ENCODE measurements around the gene MACROD1.

MACROD1 gene

DNA sequence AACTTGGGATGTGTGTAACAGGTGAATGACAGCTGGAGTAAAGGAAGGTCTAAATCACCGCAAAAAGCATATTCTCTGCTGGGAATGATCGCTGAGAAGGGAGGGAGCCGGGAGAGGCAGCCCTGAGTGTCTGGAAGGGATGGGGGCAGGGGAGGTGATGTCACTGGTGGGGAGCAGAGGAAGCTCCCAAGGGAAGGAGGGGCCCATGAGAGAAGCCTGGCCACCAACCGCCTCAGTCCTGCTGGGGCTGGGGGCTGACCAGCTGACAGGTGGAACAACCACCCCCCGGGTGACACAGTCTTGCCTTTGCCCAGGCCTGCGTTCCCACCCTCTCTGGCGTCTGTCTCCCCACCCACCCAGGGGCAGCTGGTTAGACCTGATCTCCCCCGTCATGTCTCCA lies 136.1 kb downstream of the MACROD1 start:
- DNase-seq (ENCODE audit: low read depth), result no peak
- TF ChIP-seq, protein P1, sequence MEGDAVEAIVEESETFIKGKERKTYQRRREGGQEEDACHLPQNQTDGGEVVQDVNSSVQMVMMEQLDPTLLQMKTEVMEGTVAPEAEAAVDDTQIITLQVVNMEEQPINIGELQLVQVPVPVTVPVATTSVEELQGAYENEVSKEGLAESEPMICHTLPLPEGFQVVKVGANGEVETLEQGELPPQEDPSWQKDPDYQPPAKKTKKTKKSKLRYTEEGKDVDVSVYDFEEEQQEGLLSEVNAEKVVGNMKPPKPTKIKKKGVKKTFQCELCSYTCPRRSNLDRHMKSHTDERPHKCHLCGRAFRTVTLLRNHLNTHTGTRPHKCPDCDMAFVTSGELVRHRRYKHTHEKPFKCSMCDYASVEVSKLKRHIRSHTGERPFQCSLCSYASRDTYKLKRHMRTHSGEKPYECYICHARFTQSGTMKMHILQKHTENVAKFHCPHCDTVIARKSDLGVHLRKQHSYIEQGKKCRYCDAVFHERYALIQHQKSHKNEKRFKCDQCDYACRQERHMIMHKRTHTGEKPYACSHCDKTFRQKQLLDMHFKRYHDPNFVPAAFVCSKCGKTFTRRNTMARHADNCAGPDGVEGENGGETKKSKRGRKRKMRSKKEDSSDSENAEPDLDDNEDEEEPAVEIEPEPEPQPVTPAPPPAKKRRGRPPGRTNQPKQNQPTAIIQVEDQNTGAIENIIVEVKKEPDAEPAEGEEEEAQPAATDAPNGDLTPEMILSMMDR (IDR thresholded peaks at IDR 0.05; ENCODE audit: low read depth, low read length, missing control alignments), result no peak
- no peak overlapping the region for H3K4me3 ChIP-seq (ENCODE audit: low read depth, low read length)

DNA sequence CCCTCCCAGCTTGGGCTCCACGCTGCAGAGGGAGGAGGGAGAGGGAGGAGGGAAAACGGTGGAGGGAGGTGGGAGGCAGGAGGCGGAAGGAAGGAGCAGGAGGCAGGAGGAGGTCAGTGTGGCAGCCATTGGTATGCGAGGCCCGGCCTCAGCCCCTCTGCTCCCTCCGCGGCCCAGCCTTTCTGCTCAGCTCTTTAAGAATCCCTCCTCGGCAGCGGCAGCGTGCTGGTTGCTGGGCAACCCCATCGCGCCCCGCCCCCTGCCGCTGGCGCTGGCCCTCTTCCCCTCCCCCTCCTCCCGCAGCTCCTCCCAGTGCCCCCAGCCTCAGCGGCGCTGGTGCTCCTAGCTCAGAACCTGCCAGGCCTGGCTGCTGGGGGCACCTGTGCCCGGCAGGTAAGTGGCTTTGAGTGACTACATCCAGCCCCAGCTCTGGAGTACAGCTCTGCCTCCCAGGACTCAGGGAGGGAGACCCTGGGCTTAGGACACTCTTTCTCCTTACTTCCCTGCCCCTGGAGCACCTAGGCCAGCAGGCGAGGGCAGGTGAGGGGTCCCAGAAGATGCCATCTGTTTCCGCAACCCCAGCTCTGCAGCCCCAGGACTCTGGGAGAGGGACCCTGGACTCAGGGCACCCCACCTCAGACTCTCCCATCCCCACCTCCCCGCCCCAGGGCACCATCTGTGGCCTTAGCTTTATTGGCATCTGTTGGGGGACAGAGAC lies 137.4 kb downstream of the MACROD1 start:
- H3K4me3 ChIP-seq (ENCODE audit: low read depth, low read length), result no peak overlapping the region
- DNase-seq (ENCODE audit: low read depth), result no peak
- TF ChIP-seq, protein P1 (IDR thresholded peaks at IDR 0.05; ENCODE audit: low read depth, low read length, missing control alignments), result no peak

DNA sequence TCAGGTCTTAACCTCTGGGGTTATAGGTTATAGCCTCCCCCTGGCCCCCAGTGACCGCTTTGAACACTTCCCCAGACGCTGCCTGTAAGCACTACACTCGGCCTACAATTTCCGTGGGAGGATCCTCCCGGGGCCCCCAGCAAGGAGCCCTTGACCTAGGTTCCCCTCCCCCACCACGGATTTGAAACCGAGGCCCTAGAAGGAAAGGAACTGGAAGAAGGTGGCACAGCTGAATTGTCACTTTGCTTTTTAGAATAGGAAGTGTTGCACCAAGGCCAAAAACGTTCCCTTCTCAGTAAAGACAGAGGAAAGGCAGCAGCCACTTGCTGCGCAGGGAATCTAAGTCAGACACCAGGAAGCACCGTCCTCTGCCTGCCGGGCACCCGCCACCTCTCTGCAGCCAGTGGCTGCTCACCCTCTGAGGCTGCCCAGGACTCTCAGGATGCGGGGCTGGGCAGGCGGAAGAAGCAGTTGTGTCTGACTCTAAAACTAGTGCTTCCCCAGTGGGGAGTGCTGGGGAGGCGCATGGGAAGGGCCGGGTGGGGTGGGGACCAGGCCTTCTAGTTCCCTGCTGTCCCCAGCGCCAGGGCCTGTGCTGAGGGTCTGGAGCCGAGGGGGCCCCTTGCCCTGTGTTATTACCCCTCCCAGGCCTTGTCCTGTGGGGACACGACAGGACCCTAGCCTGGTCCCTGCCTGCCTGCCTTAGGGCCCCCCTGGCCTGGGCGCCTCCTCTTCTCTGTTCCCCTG lies 138.1 kb downstream of the MACROD1 start:
- DNase-seq (ENCODE audit: low read depth), result no peak
- no peak overlapping the region for H3K4me3 ChIP-seq (ENCODE audit: low read depth, low read length)
- TF ChIP-seq, protein P1 (IDR thresholded peaks at IDR 0.05; ENCODE audit: low read depth, low read length, missing control alignments), result no peak

DNA sequence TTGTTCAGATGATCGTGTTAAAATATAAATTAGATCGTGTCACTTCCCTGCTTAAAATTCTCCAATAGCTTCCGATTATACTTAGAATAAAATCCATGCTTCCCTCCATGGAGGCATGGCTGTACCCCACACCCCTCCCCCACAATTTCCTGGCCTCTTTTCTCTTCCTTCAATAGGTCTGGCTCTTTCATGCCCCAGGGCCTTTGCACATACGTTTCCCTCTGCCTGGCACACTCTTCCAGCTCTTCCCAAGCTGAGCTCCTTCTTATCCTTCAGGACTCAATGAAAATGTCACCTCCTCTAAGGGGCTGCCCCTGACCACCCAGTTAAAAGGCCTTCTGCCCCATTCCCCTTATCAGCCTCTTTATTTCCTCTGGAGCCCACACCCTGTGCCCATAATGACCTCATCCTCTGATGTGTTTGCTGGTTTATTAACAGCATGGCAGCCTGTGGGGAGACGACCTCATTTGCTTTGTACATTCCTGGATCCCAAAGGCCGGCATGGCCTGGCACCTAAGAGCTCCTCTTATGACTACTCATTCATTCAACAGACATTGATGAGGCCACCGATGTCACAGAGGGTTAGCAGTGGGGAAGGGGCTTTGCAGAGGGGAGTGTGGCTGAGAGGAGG lies 139.2 kb downstream of the MACROD1 start:
- no peak overlapping the region for H3K4me3 ChIP-seq (ENCODE audit: low read depth, low read length)
- DNase-seq (ENCODE audit: low read depth), result no peak
- TF ChIP-seq, protein P1 (IDR thresholded peaks at IDR 0.05; ENCODE audit: low read depth, low read length, missing control alignments), result no peak

DNA sequence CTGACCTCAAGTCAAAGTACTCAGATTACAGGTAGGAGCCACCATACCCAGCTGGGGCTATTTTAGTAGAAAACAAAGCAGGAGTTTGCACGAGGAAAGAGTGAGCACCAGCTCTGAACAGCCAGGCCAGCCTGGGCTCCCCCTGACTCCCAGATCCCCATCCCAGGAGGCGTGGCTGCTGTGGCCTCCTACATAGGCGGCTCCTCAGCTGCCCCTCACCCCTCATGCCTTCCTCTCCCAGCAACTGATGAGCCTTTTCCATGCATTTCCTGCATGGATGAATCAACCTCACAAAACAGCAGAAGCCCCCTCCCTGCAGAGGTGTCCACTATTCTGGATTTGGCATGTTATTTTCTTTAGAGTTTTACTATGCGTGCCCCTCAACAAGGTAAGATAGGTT lies 140.7 kb downstream of the MACROD1 start:
- DNase-seq (ENCODE audit: low read depth), result no peak
- TF ChIP-seq, protein P1 (IDR thresholded peaks at IDR 0.05; ENCODE audit: low read depth, low read length, missing control alignments), result no peak
- no peak overlapping the region for H3K4me3 ChIP-seq (ENCODE audit: low read depth, low read length)

DNA sequence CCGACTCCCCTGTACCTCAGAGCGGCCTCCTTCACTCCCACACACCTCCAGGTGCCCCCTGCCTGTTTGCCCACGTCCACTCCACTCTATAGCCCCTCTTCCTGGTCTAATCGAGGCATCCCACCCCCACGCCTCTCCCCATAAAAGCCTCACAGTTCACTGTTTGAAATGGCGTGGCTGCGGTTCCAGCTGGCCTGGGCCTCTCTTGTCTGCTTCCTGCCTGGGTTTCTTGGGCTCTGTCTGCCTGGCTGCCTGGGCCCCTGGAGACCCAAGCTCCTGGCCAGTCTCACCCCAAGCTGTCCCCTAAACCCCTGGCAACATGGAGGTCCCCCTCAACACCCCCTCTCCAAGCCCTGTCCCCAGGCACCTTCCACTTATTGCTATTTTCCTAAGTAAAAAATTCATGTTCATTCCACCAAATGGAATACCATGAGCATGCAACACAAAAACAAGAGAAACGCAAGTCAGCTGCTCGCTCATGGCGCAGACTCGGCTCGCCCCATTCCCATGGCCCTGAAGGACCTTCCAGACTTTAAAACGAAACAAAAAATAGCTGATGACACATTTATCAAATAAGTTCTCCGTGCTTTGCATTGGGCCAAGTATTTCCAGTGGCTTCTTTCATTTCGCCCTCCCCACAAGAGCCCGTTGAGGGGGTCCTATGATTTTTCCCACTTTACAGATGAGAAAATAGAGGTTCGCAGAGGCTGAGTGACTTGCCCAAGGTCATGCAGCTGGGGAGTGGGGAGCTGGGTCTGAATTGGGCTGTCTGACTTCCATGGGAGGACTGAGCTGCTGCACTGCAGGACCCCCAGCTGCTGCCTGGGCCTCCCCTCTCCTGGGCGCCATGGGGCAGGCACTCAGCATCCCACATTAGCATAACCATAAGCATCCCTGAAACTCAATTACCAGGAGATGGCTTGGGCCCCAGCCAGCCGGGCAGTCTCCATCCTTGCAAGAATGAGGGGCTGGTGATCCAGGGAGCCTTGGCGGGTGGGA lies 141.9 kb downstream of the MACROD1 start:
- TF ChIP-seq, protein P1 (IDR thresholded peaks at IDR 0.05; ENCODE audit: low read depth, low read length, missing control alignments), result no peak
- no peak overlapping the region for H3K4me3 ChIP-seq (ENCODE audit: low read depth, low read length)
- no peak for DNase-seq (ENCODE audit: low read depth)
